MM.1S (cell line): ENCODE data around the gene ANKAR.

Experiments used
- EZH2 ChIP-seq: fragments of 300-600 bp; sonication (generic); optimal IDR thresholded peaks from 2 replicates; pipeline ENCODE3; 2017; ENCODE audit warnings: low read depth, mild to moderate bottlenecking, antibody characterized with exemption, low read length, mixed read lengths
- EZH2phosphoT487 ChIP-seq: fragments of 300-600 bp; sonication (generic); IDR thresholded peaks from 2 replicates; pipeline ENCODE4 v1.6.1; 2018; ENCODE audit warnings: antibody characterized with exemption, low read length
- TF ChIP-seq, protein P1 (sequence below): fragments of 300-600 bp; sonication (generic); IDR thresholded peaks from 2 replicates; pipeline ENCODE4 v1.5.1; 2016; ENCODE audit warnings: antibody characterized with exemption, low read length, mixed read lengths

DNA sequence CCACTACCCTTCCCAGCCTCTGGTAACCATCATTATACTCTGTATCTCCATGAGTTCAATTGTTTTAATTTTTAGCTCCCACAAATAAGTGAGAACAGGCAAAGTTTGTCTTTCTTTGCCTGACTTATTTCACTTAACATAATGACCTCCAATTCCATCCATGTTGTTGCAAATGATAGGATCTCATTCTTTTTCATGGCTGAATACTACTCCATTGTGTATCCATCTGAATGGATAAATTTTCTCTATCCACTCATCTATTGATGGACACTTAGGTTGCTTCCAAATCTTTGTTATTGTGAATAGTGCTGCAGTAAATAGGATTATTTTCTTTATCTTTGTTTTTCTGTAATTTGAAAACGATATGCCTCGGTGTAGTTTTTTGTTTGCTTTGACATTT, 26.2 kb downstream of the ANKAR start:
- no peak for TF ChIP-seq EZH2
- TF ChIP-seq, protein P1, sequence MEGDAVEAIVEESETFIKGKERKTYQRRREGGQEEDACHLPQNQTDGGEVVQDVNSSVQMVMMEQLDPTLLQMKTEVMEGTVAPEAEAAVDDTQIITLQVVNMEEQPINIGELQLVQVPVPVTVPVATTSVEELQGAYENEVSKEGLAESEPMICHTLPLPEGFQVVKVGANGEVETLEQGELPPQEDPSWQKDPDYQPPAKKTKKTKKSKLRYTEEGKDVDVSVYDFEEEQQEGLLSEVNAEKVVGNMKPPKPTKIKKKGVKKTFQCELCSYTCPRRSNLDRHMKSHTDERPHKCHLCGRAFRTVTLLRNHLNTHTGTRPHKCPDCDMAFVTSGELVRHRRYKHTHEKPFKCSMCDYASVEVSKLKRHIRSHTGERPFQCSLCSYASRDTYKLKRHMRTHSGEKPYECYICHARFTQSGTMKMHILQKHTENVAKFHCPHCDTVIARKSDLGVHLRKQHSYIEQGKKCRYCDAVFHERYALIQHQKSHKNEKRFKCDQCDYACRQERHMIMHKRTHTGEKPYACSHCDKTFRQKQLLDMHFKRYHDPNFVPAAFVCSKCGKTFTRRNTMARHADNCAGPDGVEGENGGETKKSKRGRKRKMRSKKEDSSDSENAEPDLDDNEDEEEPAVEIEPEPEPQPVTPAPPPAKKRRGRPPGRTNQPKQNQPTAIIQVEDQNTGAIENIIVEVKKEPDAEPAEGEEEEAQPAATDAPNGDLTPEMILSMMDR, result no peak
- no peak for TF ChIP-seq EZH2phosphoT487
